Keratinocyte (primary cell): ENCODE results near the gene CD8B.
"Not testable (repeated sequence)": the region's sequence is repeated elsewhere in the genome, so short reads cannot be mapped to it uniquely, and the experiment has no call there.

Experiments used
- EZH2 ChIP-seq: IDR thresholded peaks from one replicate; pipeline ENCODE4 v1.6.1; 2012; ENCODE audit warnings: inconsistent platforms, mild to moderate bottlenecking, low read length, moderate library complexity
- TF ChIP-seq, protein P1 (sequence below), 3 experiments: IDR thresholded peaks in 1 of 3; conservative IDR thresholded peaks in 1 of 3; optimal IDR thresholded peaks in 1 of 3; 2 replicates in 2 of 3; 3 replicates in 1 of 3; pipeline versions ENCODE3 to v1.5.1; 2011; ENCODE audit warnings: low read length in 3 of 3, mild to moderate bottlenecking in 3 of 3, moderate library complexity in 2 of 3, control low read depth in 1 of 3, inconsistent platforms in 1 of 3; ENCODE audit not compliant: insufficient read depth in 2 of 3; ENCODE audit errors: extremely low read depth in 1 of 3

DNA sequence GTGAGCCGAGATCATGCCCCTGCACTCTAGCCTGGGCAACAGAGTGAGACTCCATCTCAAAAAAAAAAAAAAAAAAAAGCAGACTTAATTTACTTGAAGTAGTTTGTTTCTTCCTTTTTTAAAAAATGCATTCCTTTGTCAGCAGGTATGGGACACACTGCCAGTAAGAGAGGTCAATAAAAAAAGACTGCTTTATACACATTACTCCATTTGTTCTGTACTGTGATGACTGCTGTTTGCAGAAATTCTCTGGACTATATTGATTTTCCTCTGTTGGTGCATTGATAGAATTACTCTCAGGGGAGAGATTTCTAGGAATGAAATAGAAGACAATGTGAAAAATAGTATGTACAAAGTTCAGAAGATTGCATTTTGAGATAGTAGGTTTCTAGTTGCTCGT is 21.2 kb upstream of the CD8B start:
- TF ChIP-seq EZH2, result not testable (repeated sequence)
- TF ChIP-seq, protein P1, sequence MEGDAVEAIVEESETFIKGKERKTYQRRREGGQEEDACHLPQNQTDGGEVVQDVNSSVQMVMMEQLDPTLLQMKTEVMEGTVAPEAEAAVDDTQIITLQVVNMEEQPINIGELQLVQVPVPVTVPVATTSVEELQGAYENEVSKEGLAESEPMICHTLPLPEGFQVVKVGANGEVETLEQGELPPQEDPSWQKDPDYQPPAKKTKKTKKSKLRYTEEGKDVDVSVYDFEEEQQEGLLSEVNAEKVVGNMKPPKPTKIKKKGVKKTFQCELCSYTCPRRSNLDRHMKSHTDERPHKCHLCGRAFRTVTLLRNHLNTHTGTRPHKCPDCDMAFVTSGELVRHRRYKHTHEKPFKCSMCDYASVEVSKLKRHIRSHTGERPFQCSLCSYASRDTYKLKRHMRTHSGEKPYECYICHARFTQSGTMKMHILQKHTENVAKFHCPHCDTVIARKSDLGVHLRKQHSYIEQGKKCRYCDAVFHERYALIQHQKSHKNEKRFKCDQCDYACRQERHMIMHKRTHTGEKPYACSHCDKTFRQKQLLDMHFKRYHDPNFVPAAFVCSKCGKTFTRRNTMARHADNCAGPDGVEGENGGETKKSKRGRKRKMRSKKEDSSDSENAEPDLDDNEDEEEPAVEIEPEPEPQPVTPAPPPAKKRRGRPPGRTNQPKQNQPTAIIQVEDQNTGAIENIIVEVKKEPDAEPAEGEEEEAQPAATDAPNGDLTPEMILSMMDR (optimal IDR thresholded peaks at IDR 0.05 in 1 of 3, IDR thresholded peaks at IDR 0.05 in 1 of 3, conservative IDR thresholded peaks at IDR 0.05 in 1 of 3; ENCODE audit: extremely low read depth in 1 of 3, insufficient read depth in 2 of 3, low read length in 3 of 3), result not testable (repeated sequence)
